HG02678 (cell line): ENCODE data around the gene PKD1.

Experiments
- ATAC-seq: cut with Tn5 transposase; IDR thresholded peaks from one replicate; pipeline ENCODE4 v1.9.1; 2021; ENCODE audit warnings: mild to moderate bottlenecking, moderate library complexity; ENCODE audit not compliant: unreplicated experiment

PKD1 gene

DNA sequence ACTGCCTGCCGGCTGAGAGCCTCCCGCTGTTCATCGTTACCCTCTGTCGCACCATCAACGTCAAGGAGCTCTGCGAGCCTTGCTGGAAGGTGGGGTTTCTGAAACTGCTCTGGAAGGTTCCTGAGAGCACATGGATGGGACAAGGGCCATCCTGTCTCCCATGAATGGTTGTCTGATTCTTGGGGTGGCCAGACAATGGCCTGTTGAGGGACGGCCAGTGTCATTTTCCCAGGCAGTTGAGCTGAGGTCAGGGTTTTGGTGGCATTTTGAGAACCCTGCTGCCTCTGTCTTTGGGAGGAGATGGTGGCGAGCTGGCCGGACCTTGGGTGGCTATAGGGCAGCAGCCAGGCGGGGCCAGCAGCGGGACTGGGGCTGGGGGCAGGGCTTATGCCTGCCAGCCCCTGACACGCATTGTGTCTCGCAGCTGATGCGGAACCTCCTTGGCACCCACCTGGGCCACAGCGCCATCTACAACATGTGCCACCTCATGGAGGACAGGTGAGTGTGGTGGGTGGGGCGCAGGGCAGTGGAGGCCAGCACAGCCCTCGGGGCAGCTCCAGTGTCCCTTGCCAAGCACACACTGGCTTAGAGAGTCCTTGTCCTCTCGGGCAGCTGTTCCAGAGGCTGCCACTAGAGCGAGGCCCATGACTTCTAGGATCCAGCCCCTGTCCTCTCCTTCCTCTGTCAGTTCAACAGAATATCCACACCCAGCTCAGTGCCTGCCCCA is 78.9 kb downstream of the PKD1 start:
- ATAC-seq = no peak

DNA sequence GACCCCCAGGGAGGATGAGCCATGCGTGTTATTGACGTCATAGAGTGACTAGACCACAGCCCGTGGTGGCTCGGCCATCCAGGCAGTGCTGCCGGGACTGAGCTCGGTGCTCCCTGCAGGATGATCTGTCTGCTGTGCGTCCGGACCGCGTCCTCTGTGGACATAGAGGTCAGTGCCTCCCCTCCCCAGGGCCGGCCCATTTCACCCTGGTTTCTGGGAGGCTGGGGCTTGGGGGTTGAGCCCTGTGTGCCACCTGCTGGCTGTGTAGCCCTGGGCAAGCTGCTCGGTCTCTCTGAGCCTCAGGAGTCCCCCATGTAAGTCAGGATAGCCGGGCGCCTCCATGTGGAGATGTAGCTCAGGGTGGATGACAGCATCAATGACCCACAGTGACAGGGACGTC is 79.6 kb downstream of the PKD1 start:
- no peak for ATAC-seq

DNA sequence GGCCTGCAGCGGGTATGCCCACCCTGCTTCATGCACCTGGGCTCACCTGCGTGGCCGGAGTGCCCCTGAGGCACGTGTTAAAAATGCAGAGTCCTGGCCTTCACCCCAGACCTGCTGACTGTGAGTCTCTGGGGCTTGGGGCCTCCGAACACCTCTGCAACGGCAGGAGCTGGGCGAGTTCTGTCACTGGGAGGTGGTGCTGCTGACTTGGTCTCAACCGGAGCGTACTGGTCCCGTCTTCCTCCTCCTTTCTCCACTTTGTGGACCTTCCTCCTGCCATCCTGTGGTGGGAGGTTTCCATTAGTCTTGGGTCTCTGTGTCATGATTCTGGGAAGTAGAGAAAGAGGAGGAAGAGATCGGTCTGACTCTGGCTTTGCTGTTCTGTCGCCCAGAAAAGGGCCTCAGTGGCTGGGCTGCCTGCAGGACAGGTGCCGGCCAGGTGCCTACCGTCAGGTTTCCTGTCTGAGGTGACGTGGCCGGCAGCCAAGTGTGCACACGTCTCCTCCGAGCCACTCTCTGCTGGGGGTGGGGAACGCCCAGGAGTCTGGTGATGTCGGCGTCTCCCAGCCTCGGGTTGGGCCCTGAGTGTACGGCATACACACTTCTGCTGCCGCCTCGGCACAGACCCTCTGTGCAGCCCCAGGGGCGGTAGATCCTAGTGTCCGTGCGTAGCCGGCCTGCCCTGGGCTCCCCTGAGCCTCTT is 81.0 kb downstream of the PKD1 start:
- no peak for ATAC-seq

DNA sequence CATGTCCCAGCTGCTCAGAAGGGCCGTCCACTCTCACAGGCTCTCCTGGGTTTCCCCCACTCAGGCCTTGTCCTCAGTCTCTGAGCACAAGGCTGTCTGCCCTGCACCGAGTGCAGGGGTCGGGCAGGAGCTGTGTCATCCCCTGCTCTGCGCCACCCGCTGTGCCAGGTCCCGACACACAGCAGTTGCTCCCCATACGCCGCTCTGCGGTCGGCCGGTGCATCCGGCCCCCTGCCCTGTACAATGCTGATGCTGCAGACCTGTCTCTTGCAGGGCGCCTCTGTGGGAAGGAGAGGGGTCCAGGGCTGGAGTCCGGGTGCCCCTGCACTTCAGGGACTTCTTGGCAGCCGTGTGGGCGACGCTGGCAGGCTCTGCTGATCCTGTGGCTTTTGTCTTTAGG is 81.8 kb downstream of the PKD1 start:
- ATAC-seq = no peak

DNA sequence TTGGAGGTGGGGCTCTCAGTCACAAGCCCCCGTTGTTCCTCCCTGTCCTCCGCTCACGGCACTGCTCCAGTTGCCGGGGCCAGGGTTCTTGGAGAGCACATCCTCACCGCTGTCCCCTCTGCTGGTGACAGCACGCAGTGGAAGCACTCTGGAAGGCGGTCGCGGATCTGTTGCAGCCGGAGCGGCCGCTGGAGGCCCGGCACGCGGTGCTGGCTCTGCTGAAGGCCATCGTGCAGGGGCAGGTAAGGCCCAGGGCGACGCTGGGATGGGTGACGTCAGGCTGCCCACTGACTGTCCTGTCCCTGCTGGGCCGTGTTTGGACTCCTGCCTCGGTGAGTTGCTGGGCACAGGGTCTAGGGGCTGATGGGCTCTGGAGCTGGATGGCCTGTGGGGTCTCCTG is 82.5 kb downstream of the PKD1 start:
- no peak for ATAC-seq

DNA sequence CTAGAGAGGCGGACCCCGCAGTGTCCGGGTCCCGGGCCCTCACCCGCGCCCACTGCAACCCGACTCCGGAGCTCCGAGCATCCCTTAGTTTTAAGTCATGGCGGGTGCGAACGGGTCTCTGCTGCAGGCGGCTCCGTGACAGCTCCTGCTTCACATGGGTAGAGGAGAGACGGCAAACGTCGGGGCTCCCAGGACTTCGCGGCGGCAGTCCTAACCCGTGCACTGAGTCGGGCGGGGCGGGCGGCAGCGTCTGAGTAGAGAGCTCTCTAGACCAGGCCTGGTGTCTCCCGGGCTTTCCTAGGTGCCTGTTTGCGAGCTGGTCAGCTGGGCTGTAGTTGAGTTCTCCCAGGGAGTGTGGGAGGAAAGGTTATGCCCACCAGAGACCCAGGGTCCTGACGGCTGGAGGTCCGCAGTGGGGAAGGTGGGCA is 87.6 kb downstream of the PKD1 start:
- ATAC-seq = no peak

DNA sequence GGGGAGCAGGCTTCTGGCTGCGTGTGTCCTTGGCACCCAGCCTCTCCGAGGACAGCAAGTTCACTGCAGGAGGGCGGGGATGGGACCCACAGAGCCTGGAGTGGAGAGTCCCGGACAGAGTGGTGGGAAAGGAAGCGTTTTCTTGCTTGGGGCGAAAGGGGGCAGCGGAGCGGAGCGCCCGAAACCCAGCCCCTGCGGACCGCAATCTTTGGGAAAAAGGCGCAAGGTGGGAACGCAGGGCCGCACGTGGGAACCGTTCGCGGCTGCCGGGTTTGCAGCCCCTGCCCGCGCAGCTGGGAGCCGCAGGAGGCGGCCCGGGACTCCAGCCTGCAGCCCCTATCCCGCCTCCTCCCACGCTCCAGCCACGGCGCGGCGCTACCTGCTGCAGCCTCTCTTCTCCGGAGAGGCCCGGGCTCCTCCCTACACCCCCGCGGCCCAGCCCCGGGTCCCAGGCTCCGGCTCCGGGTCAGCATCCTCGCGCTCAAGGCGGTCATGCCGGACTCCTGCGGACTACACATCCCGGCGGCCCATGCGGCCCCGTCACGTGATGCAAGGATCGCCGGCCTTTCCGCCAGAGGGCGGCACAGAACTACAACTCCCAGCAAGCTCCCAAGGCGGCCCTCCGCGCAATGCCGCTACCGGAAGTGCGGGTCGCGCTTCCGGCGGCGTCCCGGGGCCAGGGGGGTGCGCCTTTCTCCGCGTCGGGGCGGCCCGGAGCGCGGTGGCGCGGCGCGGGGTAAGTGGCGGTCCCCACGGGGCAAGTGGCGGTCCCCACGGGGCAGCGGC is 88.2 kb downstream of the PKD1 start, which contains the start of the genes NTHL1 and TSC2:
Gene NTHL1 (minus strand): TSS at position 505 of the 786 bp plus-strand sequence. CDS start 11 bp downstream, at position 494.
Gene TSC2 (plus strand): TSS at position 656 of the 786 bp plus-strand sequence. CDS start 631 bp downstream, outside the sequence.
- ATAC-seq = peak; percentile 89

DNA sequence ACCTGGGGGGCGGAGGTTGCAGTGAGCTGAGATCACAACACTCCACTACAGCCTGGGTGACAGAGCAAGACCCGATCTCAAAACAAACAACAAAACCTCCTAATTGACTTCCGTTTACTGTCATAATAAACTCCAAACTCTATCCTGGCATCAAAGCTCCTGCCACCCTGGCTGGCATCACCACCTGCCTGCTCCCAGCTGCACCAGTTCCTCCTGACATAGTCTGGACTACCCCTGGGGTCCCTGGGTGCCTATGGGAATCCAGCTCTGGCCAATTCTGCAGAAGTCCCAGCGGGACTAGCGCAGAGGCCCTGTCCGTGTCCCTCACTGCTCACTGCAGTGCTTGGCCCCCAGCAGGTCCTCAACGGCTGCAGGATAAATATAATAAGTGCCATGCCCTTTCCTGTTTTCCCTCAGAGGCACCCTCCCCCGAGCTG is 88.8 kb downstream of the PKD1 start:
- no peak for ATAC-seq

DNA sequence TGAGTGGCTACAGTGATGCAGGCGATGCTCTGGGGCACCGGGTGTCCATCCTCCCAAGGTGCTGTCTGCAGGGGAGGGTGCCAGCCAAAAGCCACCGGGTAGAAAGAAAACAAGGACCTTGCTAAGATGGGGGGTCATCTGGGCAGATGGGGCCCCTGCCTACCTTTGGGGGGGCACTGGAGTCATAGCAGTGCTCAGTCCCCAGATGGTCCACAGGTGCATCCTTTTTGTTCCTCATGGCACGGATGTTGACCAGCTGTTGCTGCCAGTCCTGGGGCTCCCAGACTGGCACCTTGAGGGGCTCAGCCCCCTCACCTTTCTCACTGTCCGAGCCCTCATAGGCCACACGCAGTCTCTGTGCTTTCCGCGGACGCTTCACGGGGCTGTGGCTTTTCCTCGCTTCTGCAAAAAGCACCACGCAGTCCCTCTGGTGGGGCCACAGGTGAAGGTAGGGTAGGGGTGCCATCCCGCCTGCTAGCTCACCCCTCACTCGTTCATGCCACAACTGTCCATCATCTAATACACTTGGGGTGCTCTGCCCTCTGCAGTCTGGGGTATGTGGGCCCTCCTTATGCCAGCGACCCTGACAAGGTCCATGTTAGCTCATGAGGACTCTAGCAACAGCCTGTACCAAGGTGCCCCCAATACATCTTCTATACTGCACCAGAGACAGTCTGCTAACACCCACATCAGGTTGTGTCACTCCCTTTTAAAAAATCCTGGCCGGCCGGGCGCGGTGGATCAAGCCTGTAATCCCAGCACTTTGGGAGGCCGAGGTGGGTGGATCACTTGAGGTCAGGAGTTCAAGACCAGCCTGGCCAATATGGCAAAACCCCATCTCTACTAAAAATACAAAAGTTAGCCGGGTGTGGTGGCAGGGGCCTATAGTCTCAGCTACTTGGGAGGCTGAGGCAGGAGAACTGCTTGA is 89.5 kb downstream of the PKD1 start:
- no peak for ATAC-seq

DNA sequence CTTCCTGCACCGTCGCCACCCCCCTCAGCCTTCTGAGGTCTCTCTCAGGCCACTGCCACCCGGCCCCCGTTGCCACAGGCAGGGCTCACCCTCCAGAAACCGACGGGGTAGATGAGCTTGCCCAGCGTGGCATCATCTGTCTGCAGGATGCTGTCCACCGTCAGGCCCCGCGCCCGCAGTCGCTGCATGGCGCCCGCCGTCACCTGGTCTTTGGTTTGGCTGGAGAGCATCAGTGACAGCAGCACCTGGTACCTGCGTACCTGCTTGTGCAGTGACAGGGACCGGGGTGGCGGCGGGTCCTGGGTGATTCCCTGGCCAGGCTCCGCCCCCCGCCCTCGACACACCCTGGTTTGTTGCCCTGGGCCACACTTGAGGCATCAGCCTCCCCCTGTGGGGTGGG is 91.2 kb downstream of the PKD1 start:
- no peak for ATAC-seq

DNA sequence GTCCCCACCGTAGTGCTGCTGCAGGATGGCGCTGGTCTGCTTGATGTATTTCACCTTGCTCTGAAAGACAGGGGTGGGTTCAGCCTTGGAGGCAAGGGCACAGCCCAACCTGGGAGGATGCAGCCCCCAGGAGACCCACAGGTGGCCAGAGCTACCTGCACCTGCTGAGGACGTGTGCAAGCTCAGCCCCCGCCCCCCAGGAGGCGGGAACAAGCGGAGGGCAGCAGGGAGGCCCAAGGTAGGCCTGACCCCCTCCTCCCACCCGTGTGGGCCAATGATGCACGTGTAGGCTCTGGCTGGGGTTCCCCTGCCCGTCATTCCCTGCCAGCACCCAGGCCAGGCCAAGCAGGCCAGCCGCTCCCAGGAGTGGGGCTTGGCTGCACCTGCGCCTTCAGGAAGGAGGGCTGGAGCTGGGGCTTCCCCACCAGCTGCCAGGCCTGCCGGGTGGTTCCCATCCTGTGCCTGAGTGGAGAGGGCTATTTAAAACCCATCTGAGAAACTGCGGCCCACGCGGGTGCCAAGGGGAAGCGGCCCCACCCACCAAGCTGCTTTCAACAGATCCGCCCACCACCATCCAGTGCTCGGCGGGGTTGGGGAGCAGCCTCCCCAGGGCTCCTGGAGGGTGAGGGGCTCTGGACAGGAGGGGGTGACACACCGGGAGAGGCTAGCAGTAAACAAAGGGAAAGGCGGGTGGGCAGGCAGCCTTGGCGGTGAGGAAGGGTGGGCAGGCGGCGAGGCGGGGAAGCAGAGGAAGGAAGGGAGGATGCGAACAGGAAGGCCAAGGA is 91.8 kb downstream of the PKD1 start:
- no peak for ATAC-seq

DNA sequence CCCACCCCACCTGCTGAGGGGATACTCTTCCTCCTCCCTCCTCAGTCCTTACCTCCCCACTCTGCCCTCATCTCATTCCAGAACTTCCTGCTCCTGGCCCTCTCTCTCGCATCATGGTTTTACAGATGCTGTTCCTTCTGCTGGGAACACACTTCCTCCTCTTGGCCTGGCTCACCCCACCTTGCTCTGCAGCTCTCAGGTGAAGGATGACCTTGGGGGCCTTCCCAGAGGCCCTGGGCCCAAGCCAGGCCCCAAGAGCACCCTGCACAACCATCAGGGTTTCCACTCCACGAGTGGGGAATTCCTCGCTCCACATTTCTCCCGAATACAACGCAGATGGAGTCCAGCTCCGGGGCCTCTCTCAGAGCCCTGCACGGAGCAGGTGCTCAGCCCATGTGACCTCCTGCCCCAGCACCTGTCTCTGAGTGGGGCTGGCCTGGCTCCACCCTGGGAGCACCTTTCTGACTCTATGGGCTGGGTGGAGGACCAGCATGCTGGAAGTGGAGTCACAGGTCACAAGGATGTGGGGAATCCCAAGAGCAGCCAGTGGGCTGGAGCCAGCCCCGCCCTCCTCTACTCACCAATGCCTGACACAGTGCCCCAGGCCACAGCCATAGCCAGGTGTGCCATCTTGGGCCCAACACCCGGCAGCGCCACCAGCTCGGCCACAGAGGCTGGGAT is 92.6 kb downstream of the PKD1 start:
- no peak for ATAC-seq

DNA sequence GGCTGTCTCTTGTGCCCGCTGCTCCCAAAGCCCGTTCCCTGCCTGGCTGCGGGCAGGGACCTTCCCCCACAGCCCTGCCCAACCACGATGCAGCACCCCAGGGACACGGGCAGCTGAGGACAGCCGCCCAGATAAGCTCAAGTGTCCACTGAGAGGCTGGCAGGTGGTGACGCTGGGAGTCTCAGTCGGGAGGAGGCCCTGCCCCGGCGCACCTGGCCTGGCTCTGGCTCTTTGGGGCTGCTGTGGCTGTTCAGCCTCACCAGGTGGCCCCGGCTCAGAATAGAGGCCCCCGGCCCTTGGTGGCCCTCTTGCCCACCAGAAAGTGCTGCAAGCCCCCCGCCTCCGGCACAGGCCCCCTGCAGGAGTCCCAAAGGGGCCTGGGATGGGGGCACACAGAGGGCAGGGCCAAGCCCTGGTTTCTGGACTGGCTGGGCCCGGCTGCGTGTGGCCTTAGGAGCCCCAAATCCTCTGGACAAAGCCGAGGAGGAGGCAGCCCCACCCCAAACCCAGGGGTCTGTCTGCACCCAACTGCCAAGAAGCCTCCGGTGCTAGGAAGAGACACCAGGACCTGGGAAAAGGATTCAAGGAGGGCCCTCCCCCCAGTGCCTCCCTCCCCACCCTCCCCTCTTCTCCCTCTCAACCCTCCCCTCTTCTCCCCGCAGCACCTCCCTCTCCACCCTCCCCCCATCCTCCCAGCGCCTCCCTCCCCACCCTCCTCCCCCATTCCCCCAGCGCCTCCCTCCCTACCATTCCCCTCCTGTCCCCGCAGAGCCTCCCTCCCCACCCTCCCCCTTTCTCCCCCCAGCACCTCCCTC is 93.3 kb downstream of the PKD1 start:
- ATAC-seq = no peak

DNA sequence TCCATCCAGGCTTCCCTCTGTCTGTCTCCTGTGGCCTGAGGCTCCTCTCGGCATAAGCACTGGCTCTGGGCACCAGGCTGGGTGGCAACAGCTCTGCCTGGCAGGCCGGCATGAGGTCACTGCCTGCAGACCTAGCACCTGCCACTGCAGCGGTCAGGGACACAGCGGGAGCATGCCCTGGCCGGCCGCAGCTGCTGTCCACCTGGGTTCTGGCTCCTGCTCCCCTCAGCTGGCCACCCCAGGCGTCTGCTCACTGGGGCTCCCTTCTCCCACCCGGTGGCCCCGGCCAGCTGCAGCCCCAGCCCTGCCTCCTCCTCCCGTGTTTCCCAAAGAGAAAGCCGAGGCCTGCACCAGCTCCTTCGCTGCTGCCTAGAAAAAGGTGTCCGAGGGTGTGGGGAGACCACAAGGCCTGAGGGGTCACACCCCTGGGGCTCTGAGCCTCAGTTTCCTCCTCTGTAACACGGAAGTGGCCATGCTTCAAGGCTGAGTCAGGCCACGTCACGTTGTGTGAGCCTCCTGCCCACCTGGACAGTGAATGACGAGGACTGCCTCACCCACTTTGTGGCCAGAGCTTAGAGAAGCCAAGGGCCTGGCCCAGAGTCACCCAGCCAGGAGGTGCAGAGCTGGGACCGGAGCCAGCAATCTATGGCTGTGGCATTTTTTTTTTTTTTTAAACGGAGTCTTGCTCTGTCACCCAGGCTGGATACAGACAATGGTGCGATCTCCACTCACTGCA is 94.7 kb downstream of the PKD1 start:
- ATAC-seq = no peak

DNA sequence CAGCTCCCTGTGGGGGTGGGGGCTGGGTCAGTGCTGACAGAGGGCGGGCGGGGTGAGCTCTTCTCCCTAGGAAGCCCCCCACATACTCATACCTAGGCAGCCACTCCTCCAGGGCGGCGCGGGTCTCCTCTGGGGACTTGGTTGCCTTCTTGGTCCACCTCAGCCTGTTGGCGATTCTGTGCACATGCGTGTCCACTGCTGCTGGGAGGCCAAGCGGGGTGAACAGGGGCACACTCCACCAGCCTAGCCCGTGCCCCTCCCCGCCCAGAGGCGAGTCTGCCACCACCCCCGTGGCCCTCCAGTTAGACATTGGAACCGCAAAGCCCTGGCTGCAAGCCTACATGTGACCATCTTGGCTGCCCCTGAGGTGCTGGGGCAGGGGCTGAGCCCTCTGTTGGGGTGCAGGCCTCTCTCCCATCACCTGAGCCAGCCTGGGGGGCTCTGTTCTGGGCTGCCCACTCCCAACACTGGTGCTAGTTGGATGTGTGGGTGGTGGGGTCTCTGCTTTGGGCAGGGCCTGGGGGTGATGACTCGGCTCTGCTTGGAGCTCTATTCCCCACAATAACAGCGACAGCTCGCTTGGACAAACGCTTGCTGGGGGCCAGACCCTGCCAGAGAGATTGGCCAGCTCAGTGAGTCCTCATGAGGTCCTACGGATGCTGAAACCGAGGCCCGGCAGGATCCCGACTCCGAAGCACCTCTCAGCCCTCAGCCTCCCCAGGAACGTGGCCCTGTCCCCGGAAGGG is 95.5 kb downstream of the PKD1 start:
- no peak for ATAC-seq

DNA sequence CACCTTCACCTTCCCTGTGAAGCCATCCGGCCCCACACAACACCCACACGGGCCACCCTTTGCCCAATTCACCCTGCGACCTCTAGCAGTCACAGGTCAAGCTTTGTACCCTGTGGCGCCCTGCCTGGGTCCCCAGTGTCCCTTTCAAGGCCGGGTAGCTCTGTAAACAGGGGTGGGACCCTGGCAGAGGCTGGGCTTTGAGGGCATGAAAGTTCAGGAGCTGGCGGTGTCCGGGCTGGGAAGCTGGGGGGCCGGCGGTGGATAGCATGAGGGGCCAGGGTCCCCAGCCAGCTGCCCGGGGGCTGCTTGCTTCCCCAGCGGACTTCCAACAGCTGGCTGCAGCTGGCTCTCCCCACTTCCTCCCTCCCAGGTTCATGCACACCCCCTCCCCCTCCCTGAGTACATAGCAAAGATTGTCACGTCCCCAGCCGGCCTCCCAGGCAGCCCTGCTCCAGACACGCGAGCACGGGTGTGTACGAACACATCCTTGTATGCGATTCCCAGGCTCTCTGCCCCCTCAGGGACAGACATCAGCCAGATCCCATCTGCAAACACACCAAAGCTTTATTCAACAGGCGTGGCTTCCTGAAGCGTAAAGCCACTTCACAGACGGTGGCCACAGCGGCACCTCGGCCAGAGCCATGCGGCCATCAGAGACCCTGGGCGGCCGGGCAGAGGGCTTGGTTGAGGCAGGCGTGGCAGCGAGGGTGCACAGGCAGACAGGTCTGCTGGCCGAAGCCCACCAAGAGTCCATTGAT is 96.2 kb downstream of the PKD1 start:
- ATAC-seq = no peak
